Central memory CD8-positive, alpha-beta T cell (primary cell): Measurements from ENCODE around the gene COL2A1.

ENCODE experiments used
- ATAC-seq: fragments of 150-1000 bp; cut with Tn5 transposase; replicated peaks from 2 replicates; pipeline ENCODE4 v1.10.0; 2022; ENCODE audit warnings: mild to moderate bottlenecking, moderate FRiP score, moderate number of reproducible peaks; ENCODE audit not compliant: poor library complexity, severe bottlenecking; ENCODE audit errors: extremely low read depth
- DNase-seq, 2 donors: peaks; one replicate each; pipeline ENCODE4 v3.0.0; 2021; ENCODE audit warnings: low spot score in 2 of 2
- H3K27ac Mint-ChIP-seq: one replicate; pipeline ENCODE4 v1.8.0; 2022; ENCODE audit warnings: low read depth, mild to moderate bottlenecking, moderate library complexity, mixed read lengths
- H3K27me3 Mint-ChIP-seq: one replicate; pipeline ENCODE4 v1.8.0; 2022; ENCODE audit warnings: mixed read lengths
- H3K36me3 Mint-ChIP-seq: one replicate; pipeline ENCODE4 v1.8.0; 2022; ENCODE audit warnings: mild to moderate bottlenecking, moderate library complexity, mixed read lengths; ENCODE audit not compliant: insufficient read depth
- H3K4me1 Mint-ChIP-seq: one replicate; pipeline ENCODE4 v1.8.0; 2022; ENCODE audit warnings: mixed read lengths
- H3K4me3 Mint-ChIP-seq: one replicate; pipeline ENCODE4 v1.8.0; 2022; ENCODE audit warnings: mild to moderate bottlenecking, moderate library complexity, mixed read lengths
- H3K9me3 Mint-ChIP-seq: one replicate; pipeline ENCODE4 v1.8.0; 2022; ENCODE audit warnings: mixed read lengths

The COL2A1 gene

GRCh38 chr12:47988073-47989022 is 15.9 kb downstream of the COL2A1 start:
- Mint-ChIP-seq H3K9me3 (no peaks in the 10 kb centered on the region), H3K27me3 (no peaks in the 10 kb centered on the region), H3K36me3 (no peaks in the 10 kb centered on the region), H3K27ac (no peak overlapping the region), H3K4me1 (peaks cover 18% of the 10 kb centered on the region), H3K4me3 (no peak overlapping the region)
- no peak for DNase-seq
- ATAC-seq, result no peak

DNA sequence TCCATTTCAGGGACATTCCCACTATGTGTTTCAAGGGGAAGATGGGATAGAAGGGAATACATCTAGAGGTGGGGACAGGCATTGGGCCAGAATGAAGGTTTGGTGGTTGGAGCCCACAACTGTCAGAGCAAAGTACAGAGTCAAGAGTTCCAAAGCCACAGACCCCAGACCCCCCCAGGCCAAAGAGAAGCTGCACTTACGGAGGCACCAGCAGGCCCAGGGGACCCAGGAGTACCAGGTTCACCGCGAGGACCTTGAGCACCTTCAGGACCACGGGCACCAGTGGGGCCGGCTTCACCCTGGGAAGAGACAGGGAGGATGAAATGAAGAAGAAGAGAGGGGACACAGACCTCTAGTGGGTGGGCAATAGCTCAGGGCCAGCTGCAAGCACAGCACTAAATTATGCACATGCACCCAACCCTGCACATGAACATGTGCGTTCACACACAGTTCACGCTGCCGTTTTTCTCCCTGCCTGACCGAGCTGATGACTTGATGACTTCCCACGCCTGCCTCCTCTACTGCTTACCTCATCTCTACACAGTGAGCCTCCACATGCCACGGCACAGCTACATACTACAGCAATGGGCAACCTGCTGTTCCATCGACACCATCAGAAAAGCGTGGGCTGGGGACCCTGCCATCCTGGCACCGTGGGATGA is 16.7 kb downstream of the COL2A1 start:
- Mint-ChIP-seq H3K27me3 (no peaks in the 10 kb centered on the region), H3K27ac (no peak overlapping the region), H3K36me3 (no peaks in the 10 kb centered on the region), H3K9me3 (no peaks in the 10 kb centered on the region), H3K4me3 (no peak overlapping the region), H3K4me1 (peaks cover 18% of the 10 kb centered on the region)
- DNase-seq, result no peak
- ATAC-seq, result no peak

DNA sequence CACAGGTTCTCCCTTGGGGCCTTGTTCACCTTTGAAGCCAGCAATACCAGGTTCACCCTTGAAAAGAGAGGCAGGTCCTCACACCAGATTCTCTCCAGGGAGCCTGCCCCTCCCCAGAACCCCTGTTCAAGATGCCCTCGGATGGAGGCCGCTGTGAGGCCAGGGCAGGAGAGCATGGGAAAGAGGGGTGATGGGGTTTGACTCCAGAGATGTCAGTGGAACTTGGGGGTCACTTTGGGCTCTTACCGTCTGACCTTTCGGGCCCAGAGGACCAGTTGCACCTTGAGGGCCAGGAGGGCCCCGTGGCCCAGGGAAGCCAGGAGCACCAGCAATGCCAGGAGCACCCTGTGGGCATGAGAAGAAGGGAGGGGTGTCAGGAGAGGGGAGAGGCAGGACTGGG is 17.4 kb downstream of the COL2A1 start:
- Mint-ChIP-seq H3K4me3 (no peak overlapping the region), H3K27me3 (no peaks in the 10 kb centered on the region), H3K4me1 (peaks cover 18% of the 10 kb centered on the region), H3K9me3 (no peaks in the 10 kb centered on the region), H3K36me3 (no peaks in the 10 kb centered on the region), H3K27ac (no peak overlapping the region)
- no peak for DNase-seq
- no peak for ATAC-seq

DNA sequence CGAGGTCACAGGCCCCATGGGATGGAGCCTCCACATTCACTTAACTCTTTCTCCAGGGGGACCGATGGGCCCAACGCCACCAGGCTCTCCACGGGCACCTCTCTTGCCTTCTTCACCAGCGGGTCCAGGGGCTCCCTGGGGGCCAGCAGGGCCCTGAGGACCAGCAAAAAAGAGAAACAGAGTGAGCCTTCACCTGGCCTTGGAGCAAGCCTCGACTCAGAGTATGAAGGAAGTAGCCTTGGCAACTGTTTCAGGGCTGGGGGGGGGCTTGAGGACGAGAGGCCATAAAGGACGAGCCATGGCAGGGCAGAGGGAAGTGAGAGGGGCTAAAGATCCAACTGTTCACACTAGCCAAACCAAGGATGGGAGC is 18.0 kb downstream of the COL2A1 start:
- Mint-ChIP-seq H3K27ac (no peak overlapping the region), H3K4me1 (peaks cover 18% of the 10 kb centered on the region), H3K36me3 (no peaks in the 10 kb centered on the region), H3K27me3 (no peaks in the 10 kb centered on the region), H3K9me3 (no peaks in the 10 kb centered on the region), H3K4me3 (no peak overlapping the region)
- DNase-seq, result no peak
- ATAC-seq, result no peak

- ATAC-seq (no peak), DNase-seq (no peak)
- Mint-ChIP-seq H3K36me3 (no peaks in the 10 kb centered on the region), H3K4me1 (peaks cover 15% of the 10 kb centered on the region), H3K4me3 (no peak overlapping the region), H3K27ac (no peak overlapping the region), H3K27me3 (no peaks in the 10 kb centered on the region), H3K9me3 (no peaks in the 10 kb centered on the region)
Observed at GRCh38 chr12:47985596-47986290, 18.5 kb downstream of the COL2A1 start.

DNA sequence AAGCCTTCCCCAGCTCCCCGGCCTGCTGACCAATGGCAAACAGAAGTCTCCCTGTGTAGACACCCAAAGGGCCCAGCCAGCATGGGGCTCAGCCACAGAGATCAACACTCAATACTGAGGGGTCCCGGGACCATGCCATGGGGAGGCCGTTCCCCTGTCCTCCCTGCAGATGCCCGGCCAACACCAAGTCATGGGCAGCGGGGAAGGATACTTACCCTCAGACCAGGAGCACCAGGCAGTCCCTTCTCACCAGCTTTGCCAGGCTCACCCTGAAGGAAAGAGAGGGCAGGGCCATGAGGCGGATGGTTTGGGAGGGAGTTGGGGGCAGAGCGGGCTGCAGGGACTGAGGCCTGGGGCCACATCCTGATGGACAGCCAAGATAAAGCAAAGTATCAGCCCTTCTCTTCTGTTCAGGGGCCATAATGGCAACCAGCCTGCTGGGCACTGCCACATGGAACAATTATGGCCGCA is 19.9 kb downstream of the COL2A1 start:
- Mint-ChIP-seq H3K27me3 (peaks cover under 1% of the 10 kb centered on the region), H3K9me3 (no peaks in the 10 kb centered on the region), H3K4me1 (peaks cover under 1% of the 10 kb centered on the region), H3K4me3 (no peak overlapping the region), H3K27ac (no peak overlapping the region), H3K36me3 (no peaks in the 10 kb centered on the region)
- ATAC-seq, result no peak
- DNase-seq, result no peak

DNA sequence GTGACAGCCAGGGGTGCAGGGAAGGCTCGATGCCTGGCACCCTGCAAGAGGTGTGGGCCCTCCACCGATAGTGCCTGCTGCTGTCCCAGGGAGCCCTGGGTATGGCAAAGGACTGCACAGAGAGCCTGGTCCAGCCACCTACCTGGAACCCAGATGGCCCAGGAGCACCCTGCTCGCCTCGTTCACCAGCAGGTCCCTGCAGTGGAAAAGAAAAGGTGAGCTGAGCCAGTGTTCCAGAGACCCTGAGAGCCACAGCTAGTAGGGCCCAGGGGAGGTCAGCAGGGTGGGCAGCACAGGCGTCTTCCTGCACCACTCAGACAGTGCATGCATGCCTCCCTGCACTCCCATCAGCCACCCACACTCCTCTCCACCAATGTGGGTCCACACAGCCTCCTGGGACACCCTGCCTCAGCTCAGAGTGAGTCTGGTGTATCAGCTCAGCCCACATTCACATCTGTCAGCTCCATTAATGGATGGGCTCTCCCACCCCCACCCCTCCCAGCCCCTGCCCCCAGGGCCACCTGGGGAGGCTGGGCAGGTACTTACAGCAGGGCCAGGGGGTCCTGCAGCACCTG is 20.6 kb downstream of the COL2A1 start:
- H3K4me3 Mint-ChIP-seq, result no peak overlapping the region
- H3K27ac Mint-ChIP-seq, result no peak overlapping the region
- DNase-seq (no peak), ATAC-seq (no peak)
- no peaks in the 10 kb centered on the region for H3K4me1 Mint-ChIP-seq
- peaks cover 8% of the 10 kb centered on the region for H3K27me3 Mint-ChIP-seq
- H3K36me3 Mint-ChIP-seq, result no peaks in the 10 kb centered on the region
- no peaks in the 10 kb centered on the region for H3K9me3 Mint-ChIP-seq

GRCh38 chr12:47982770-47983169 is 21.5 kb downstream of the COL2A1 start:
- H3K27ac Mint-ChIP-seq, result no peak overlapping the region
- no peak overlapping the region for H3K4me3 Mint-ChIP-seq
- H3K36me3 Mint-ChIP-seq, result no peaks in the 10 kb centered on the region
- H3K27me3 Mint-ChIP-seq, result peaks cover 10% of the 10 kb centered on the region
- H3K4me1 Mint-ChIP-seq, result no peaks in the 10 kb centered on the region
- no peaks in the 10 kb centered on the region for H3K9me3 Mint-ChIP-seq
- DNase-seq, result no peak
- ATAC-seq, result no peak

DNA sequence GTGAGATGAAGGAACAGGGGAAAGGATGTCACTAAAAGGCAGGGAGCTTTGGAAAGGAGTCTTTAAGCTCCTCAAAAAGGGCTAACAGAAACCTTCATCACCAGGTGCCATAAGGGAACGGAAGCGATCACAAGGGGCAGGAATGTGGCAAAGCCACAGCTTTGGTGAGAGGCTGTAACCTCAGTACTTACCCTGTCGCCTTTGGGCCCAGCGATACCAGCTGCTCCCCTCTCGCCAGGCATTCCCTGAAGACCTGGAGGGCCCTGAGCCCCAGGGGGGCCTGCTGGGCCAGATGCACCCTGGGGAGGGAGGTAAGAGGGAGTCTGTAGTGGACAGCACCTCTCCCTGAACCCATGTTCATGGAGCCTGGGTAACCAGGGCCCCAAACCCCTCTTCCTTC is 22.0 kb downstream of the COL2A1 start:
- DNase-seq (no peak), ATAC-seq (no peak)
- no peak overlapping the region for H3K27ac Mint-ChIP-seq
- H3K9me3 Mint-ChIP-seq, result no peaks in the 10 kb centered on the region
- peaks cover 10% of the 10 kb centered on the region for H3K27me3 Mint-ChIP-seq
- H3K36me3 Mint-ChIP-seq, result no peaks in the 10 kb centered on the region
- H3K4me3 Mint-ChIP-seq, result no peak overlapping the region
- no peaks in the 10 kb centered on the region for H3K4me1 Mint-ChIP-seq

- H3K27me3 Mint-ChIP-seq, result peaks cover 10% of the 10 kb centered on the region
Observed at GRCh38 chr12:47981496-47982260, 22.6 kb downstream of the COL2A1 start.

GRCh38 chr12:47980779-47981495 is 23.3 kb downstream of the COL2A1 start:
- Mint-ChIP-seq H3K4me3 (no peak overlapping the region), H3K9me3 (no peaks in the 10 kb centered on the region), H3K27me3 (peaks cover 10% of the 10 kb centered on the region), H3K27ac (no peak overlapping the region), H3K4me1 (no peaks in the 10 kb centered on the region), H3K36me3 (no peaks in the 10 kb centered on the region)
- DNase-seq (no peak), ATAC-seq (no peak)

More at GRCh38 chr12:47981496-47982260, 22.6 kb downstream of the COL2A1 start:
- Mint-ChIP-seq H3K36me3 (no peaks in the 10 kb centered on the region), H3K4me3 (no peak overlapping the region), H3K27ac (no peak overlapping the region), H3K4me1 (no peaks in the 10 kb centered on the region), H3K9me3 (no peaks in the 10 kb centered on the region)
- no peak for DNase-seq
- no peak for ATAC-seq
